CD4-positive, alpha-beta T cell treated with Interleukin-12 subunit alpha and Interleukin-12 subunit beta, for 1 hour (primary cell): ENCODE results near the gene ZNF143.

Source experiments
- DNase-seq: peaks from one replicate; pipeline ENCODE4 v3.0.0-alpha.2; 2020

The ZNF143 gene

GRCh38 chr11:9576701-9577381 lies 116.0 kb downstream of the ZNF143 start:
- no peak for DNase-seq

GRCh38 chr11:9577556-9577955 lies 116.7 kb downstream of the ZNF143 start:
- peak; percentile 44 for DNase-seq
